B cell (primary cell): ENCODE measurements around the gene CDC42EP4. TPM values are rescaled to one million over a fixed set of nuclear protein-coding genes. Genes with fewer than 3 reads are reported as not detected.
A peak's percentile ranks its signal among the peaks of the same experiment; 100 is the strongest.

Experiments
- ATAC-seq: fragments of 200-7000 bp; cut with Tn5 transposase; one replicate; pipeline ENCODE4 v1.10.0; 2021; ENCODE audit warnings: low read depth, mild to moderate bottlenecking, moderate number of reproducible peaks, moderate library complexity
- CTCF ChIA-PET: fragments of 350-600 bp; sonication (Branson Sonifier 250); formaldehyde crosslinking; loops from one replicate; lab custom pipeline; 2021; ENCODE audit warnings: antibody characterized with exemption, inconsistent platforms; lab: Charles Lee
- POLR2A ChIA-PET: fragments of 350-600 bp; sonication (Branson Sonifier 250); formaldehyde crosslinking; loops from one replicate; lab custom pipeline; 2021; ENCODE audit warnings: antibody characterized with exemption; lab: Charles Lee
- DNase-seq: peaks from one replicate; pipeline ENCODE4 v3.0.0; 2013
- H2AFZ ChIP-seq: 2 replicates; pipeline ENCODE4 v1.6.1; 2012; ENCODE audit warnings: mild to moderate bottlenecking, low read depth, low read length; ENCODE audit not compliant: insufficient read depth, poor library complexity, severe bottlenecking
- H3K27ac ChIP-seq, 2 donors: 1 replicate in 1 of 2; 2 replicates in 1 of 2; pipeline ENCODE4 v1.5.1; 2012 to 2013; ENCODE audit warnings: low read length in 2 of 2, mild to moderate bottlenecking in 2 of 2, moderate library complexity in 1 of 2
- H3K27me3 ChIP-seq, 4 experiments: fragments of 200-600 bp in 1 of 4; sonication (generic) in 1 of 4; replicated peaks in 1 of 4; 1 replicate in 2 of 4; 2 replicates in 2 of 4; pipeline versions ENCODE4 v1.6.1 to v1.7.0; 2013 to 2016; ENCODE audit warnings: low read length in 3 of 4, mild to moderate bottlenecking in 2 of 4, mixed read lengths in 1 of 4, moderate library complexity in 1 of 4; ENCODE audit not compliant: insufficient read depth in 4 of 4, control insufficient read depth in 3 of 4; ENCODE audit errors: control extremely low read depth in 1 of 4
- H3K36me3 ChIP-seq, 2 experiments: replicated peaks in 1 of 2; 1 replicate in 1 of 2; 2 replicates in 1 of 2; pipeline versions ENCODE4 v1.6.1 to v1.7.1; 2013; ENCODE audit warnings: low read length in 1 of 2; ENCODE audit not compliant: insufficient read depth in 2 of 2, control insufficient read depth in 1 of 2; ENCODE audit errors: control extremely low read depth in 1 of 2, extremely low read depth in 1 of 2
- H3K4me1 ChIP-seq, 2 donors: fragments of 200-600 bp in 1 of 2; sonication (generic) in 1 of 2; 1 replicate in 1 of 2; 2 replicates in 1 of 2; pipeline versions ENCODE4 v1.5.1 to v1.6.1; 2013 to 2017; ENCODE audit warnings: low read length in 2 of 2; ENCODE audit not compliant: control insufficient read depth in 2 of 2, insufficient read depth in 2 of 2
- H3K4me2 ChIP-seq: replicated peaks from 2 replicates; pipeline ENCODE3; 2012; ENCODE audit warnings: mild to moderate bottlenecking, low read depth, low read length; ENCODE audit not compliant: poor library complexity, severe bottlenecking
- H3K4me3 ChIP-seq, 5 experiments: fragments of 200-600 bp in 1 of 5; sonication (generic) in 1 of 5; 1 replicate in 3 of 5; 2 replicates in 2 of 5; pipeline versions ENCODE4 v1.5.1 to v1.7.0; 2011 to 2016; ENCODE audit warnings: low read length in 4 of 5, mild to moderate bottlenecking in 4 of 5, low read depth in 2 of 5, control low read depth in 1 of 5, moderate library complexity in 1 of 5; ENCODE audit not compliant: insufficient read depth in 1 of 5; ENCODE audit errors: control extremely low read depth in 1 of 5, extremely low read depth in 1 of 5
- H3K79me2 ChIP-seq: fragments of 200-600 bp; sonication (generic); one replicate; pipeline ENCODE4 v1.6.0; 2016; ENCODE audit warnings: low read length; ENCODE audit not compliant: control insufficient read depth, insufficient read depth
- H3K9ac ChIP-seq: fragments of 200-600 bp; sonication (generic); 2 replicates; pipeline ENCODE4 v1.6.1; 2017; ENCODE audit warnings: mild to moderate bottlenecking, low read length, moderate library complexity
- H3K9me3 ChIP-seq, 3 donors: one replicate each; pipeline versions ENCODE4 v1.6.1 to v1.7.1; 2013; ENCODE audit warnings: low read length in 2 of 3; ENCODE audit not compliant: control insufficient read depth in 2 of 3, insufficient read depth in 1 of 3; ENCODE audit errors: control extremely low read depth in 1 of 3
- H4K20me1 ChIP-seq: 2 replicates; pipeline ENCODE4 v1.6.0; 2012; ENCODE audit warnings: mild to moderate bottlenecking, low read length; ENCODE audit not compliant: insufficient read depth, control insufficient read depth, poor library complexity, severe bottlenecking
- H3K27ac Mint-ChIP-seq: one replicate; pipeline ENCODE4 v1.8.0; 2021; ENCODE audit warnings: mixed read lengths
- H3K27me3 Mint-ChIP-seq: one replicate; pipeline ENCODE4 v1.8.0; 2021; ENCODE audit warnings: mixed read lengths
- H3K4me1 Mint-ChIP-seq: one replicate; pipeline ENCODE4 v1.8.0; 2021; ENCODE audit warnings: mixed read lengths
- H3K4me3 Mint-ChIP-seq: one replicate; pipeline ENCODE4 v1.8.0; 2021; ENCODE audit warnings: mixed read lengths
- H3K9me3 Mint-ChIP-seq: one replicate; pipeline ENCODE4 v1.8.0; 2022; ENCODE audit warnings: mixed read lengths; ENCODE audit not compliant: insufficient read depth
- EZH2 ChIP-seq: IDR thresholded peaks from 2 replicates; pipeline ENCODE4 v1.6.1; 2012; ENCODE audit warnings: borderline replicate concordance, low read depth, mild to moderate bottlenecking, moderate library complexity, low read length; ENCODE audit not compliant: insufficient read depth, poor library complexity, severe bottlenecking
- WGBS: methylation state at CpG from one replicate; pipeline ENCODE4 v1.1.5; 2013; ENCODE audit warnings: missing lambda C conversion rate; ENCODE audit not compliant: insufficient coverage; 5-methylcytosine and 5-hydroxymethylcytosine counted together
- intact Hi-C: fragments of 100-400 bp; cut with micrococcal nuclease; formaldehyde crosslinking; loops from one replicate; pipeline ENCODE4 v1.10.0; 2022
- polyA plus RNA-seq: library from polyadenylated mRNA; depleted of rRNA; stranded (reverse); fragments of >200 nt; gene quantifications from 2 replicates; pipeline ENCODE4 v1.2.3, GENCODE V29; 2012
- total RNA-seq, 2 donors: library from RNA; stranded (reverse); fragments of 120-200 nt in 1 of 2; gene quantifications; 1 replicate in 1 of 2; 2 replicates in 1 of 2; pipeline versions ENCODE4 v1.2.3 to v1.2.4, GENCODE V29; 2013 to 2022
- TF ChIP-seq, protein P1 (sequence below): fragments of 200-600 bp; IDR thresholded peaks from one replicate; pipeline ENCODE4 v1.8.0; 2022; ENCODE audit warnings: antibody characterized with exemption, mild to moderate bottlenecking

CDC42EP4 gene
- total and polyA plus RNA-seq, 2 donors (not counting 1 experiment from before 2014, with no cell fraction given) = 0.79 to 2.0 TPM

- no peaks in the 10 kb centered on the region for H3K9me3 Mint-ChIP-seq
- ChIA-PET CTCF (interaction anchor here (0.7 to 17.2 kb wide), 19 partner anchors 9 to 771 kb away, joined by 3 to 296 read pairs (median 5); a partner anchor contains a TSS), POLR2A (no interaction called here)
- Histone ChIP-seq H4K20me1 (no peaks in the 10 kb centered on the region), H3K4me2 (no peak overlapping the region), H3K9ac (no peak overlapping the region), H3K36me3 (no peaks in the 10 kb centered on the region), H3K9me3 (no peaks in the 10 kb centered on the region), H3K4me3 (no peak overlapping the region), H3K79me2 (no peaks in the 10 kb centered on the region), H3K27me3 (peaks cover 0 to 3% (median 0%) of the 10 kb centered on the region in 4 experiments), H3K4me1 (no peaks in the 10 kb centered on the region), H3K27ac (no peak overlapping the region), H2AFZ (no peak overlapping the region)
- peak; percentile 65 for ATAC-seq
- H3K4me1 Mint-ChIP-seq = peaks cover 1% of the 10 kb centered on the region
- intact Hi-C loops = loop anchor here (1.0 to 10.0 kb wide), 3 partner anchors 528 to 742 kb away; no protein-coding TSS in a partner anchor
- peak; percentile 70 for DNase-seq
- no peak overlapping the region for H3K4me3 Mint-ChIP-seq
- H3K27me3 Mint-ChIP-seq = no peaks in the 10 kb centered on the region
- H3K27ac Mint-ChIP-seq = no peak overlapping the region
- 8% methylated on average over 6 of the region's 8 CpGs for WGBS
- TF ChIP-seq, protein P1, sequence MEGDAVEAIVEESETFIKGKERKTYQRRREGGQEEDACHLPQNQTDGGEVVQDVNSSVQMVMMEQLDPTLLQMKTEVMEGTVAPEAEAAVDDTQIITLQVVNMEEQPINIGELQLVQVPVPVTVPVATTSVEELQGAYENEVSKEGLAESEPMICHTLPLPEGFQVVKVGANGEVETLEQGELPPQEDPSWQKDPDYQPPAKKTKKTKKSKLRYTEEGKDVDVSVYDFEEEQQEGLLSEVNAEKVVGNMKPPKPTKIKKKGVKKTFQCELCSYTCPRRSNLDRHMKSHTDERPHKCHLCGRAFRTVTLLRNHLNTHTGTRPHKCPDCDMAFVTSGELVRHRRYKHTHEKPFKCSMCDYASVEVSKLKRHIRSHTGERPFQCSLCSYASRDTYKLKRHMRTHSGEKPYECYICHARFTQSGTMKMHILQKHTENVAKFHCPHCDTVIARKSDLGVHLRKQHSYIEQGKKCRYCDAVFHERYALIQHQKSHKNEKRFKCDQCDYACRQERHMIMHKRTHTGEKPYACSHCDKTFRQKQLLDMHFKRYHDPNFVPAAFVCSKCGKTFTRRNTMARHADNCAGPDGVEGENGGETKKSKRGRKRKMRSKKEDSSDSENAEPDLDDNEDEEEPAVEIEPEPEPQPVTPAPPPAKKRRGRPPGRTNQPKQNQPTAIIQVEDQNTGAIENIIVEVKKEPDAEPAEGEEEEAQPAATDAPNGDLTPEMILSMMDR = peak; percentile 99
- TF ChIP-seq EZH2 = no peak
These were observed 56.1 kb downstream of the CDC42EP4 start for GRCh38 chr17:73255671-73256181.

GRCh38 chr17:73251871-73252270 is 59.9 kb downstream of the CDC42EP4 start:
- Histone ChIP-seq H3K4me2 (no peak overlapping the region), H3K36me3 (peaks cover 0 to 13% of the 10 kb centered on the region in 2 experiments), H3K4me3 (no peak overlapping the region), H3K27me3 (peaks cover 0 to 3% (median 0%) of the 10 kb centered on the region in 4 experiments), H3K79me2 (no peaks in the 10 kb centered on the region), H3K9me3 (no peaks in the 10 kb centered on the region), H3K9ac (no peak overlapping the region), H4K20me1 (no peaks in the 10 kb centered on the region), H3K4me1 (no peaks in the 10 kb centered on the region), H2AFZ (no peak overlapping the region), H3K27ac (no peak overlapping the region)
- Mint-ChIP-seq H3K27ac (no peak overlapping the region), H3K27me3 (no peaks in the 10 kb centered on the region), H3K4me1 (peaks cover 1% of the 10 kb centered on the region), H3K4me3 (no peak overlapping the region), H3K9me3 (no peaks in the 10 kb centered on the region)
- ChIA-PET POLR2A (no interaction called here), CTCF (interaction anchor here (17.2 kb wide), 1 partner anchor 118 kb away, joined by 296 read pairs; no protein-coding TSS in a partner anchor)
- WGBS = 93% methylated on average over 3 of the region's 8 CpGs
- intact Hi-C loops = loop anchor here (10.0 kb wide), 1 partner anchor 687 kb away; no protein-coding TSS in a partner anchor
- ATAC-seq = no peak
- no peak for DNase-seq
- TF ChIP-seq, protein P1 = no peak
- no peak for TF ChIP-seq EZH2
